HepG2 (cell line): ENCODE data around the gene EVA1A. TPM values are rescaled to one million over a fixed set of nuclear protein-coding genes. Genes with fewer than 3 reads are reported as not detected.

Source experiments
- AHDC1 ChIP-seq: sonication (generic); formaldehyde crosslinking; IDR thresholded peaks from 2 replicates; pipeline ENCODE4 v1.5.1; 2020; ENCODE audit warnings: mild to moderate bottlenecking, missing genetic modification reagents, borderline replicate concordance
- BATF2 ChIP-seq: sonication (generic); formaldehyde crosslinking; IDR thresholded peaks from 2 replicates; pipeline ENCODE4 v1.8.0; 2022; ENCODE audit warnings: mild to moderate bottlenecking, missing genetic modification reagents, moderate library complexity
- CREB1 ChIP-seq, 2 experiments: fragments of 450-650 bp in 1 of 2; IDR thresholded peaks; 2 replicates each; pipeline ENCODE4 v1.6.1; 2016 to 2017; ENCODE audit warnings: control low read depth in 1 of 2, mild to moderate bottlenecking in 1 of 2, missing compliant biosample characterization in 1 of 2, missing genetic modification characterization in 1 of 2
- KLF11 ChIP-seq: IDR thresholded peaks from 2 replicates; pipeline ENCODE4 v1.6.1; 2016; ENCODE audit warnings: missing compliant biosample characterization
- MED1 ChIP-seq: sonication (generic); formaldehyde crosslinking; IDR thresholded peaks from 2 replicates; pipeline ENCODE4 v1.4.0; 2020; ENCODE audit warnings: missing genetic modification reagents
- PCBP1 ChIP-seq: fragments of 200-400 bp; formaldehyde crosslinking; IDR thresholded peaks from 2 replicates; pipeline ENCODE4 v1.6.1; 2017; ENCODE audit warnings: mild to moderate bottlenecking, low read depth, low read length, borderline replicate concordance
- RAD21 ChIP-seq: fragments of 450-650 bp; formaldehyde crosslinking; IDR thresholded peaks from 2 replicates; pipeline ENCODE4 v1.5.0; 2020; ENCODE audit warnings: mild to moderate bottlenecking
- RBM22 ChIP-seq: fragments of 200-400 bp; formaldehyde crosslinking; optimal IDR thresholded peaks from 2 replicates; pipeline ENCODE3; 2017; ENCODE audit warnings: mild to moderate bottlenecking, low read length, moderate library complexity
- SIX1 ChIP-seq: sonication (generic); formaldehyde crosslinking; IDR thresholded peaks from 2 replicates; pipeline ENCODE4 v1.4.0; 2020; ENCODE audit warnings: missing genetic modification reagents, borderline replicate concordance
- STAG1 ChIP-seq: sonication (generic); formaldehyde crosslinking; IDR thresholded peaks from 2 replicates; pipeline ENCODE4 v1.4.0; 2020; ENCODE audit warnings: missing genetic modification reagents
- TIGD3 ChIP-seq: sonication (generic); formaldehyde crosslinking; IDR thresholded peaks from 2 replicates; pipeline ENCODE4 v1.5.1; 2020; ENCODE audit warnings: mild to moderate bottlenecking, missing genetic modification reagents, borderline replicate concordance
- ZBTB1 ChIP-seq: sonication (generic); formaldehyde crosslinking; IDR thresholded peaks from 2 replicates; pipeline ENCODE4 v1.4.0; 2020; ENCODE audit warnings: missing genetic modification reagents, borderline replicate concordance
- ZBTB20 ChIP-seq: sonication (generic); formaldehyde crosslinking; IDR thresholded peaks from 2 replicates; pipeline ENCODE4 v1.8.1; 2023; ENCODE audit warnings: missing genetic modification reagents, low read depth, mild to moderate bottlenecking, borderline replicate concordance
- ZBTB44 ChIP-seq: sonication (generic); formaldehyde crosslinking; IDR thresholded peaks from 2 replicates; pipeline ENCODE4 v1.4.0; 2020; ENCODE audit warnings: missing genetic modification reagents
- ZBTB7A ChIP-seq: sonication (generic); formaldehyde crosslinking; IDR thresholded peaks from 2 replicates; pipeline ENCODE4 v1.8.0; 2022; ENCODE audit warnings: mild to moderate bottlenecking, missing genetic modification reagents
- ZFP82 ChIP-seq: sonication (generic); formaldehyde crosslinking; IDR thresholded peaks from 2 replicates; pipeline ENCODE4 v1.5.1; 2020; ENCODE audit warnings: mild to moderate bottlenecking, missing genetic modification reagents, borderline replicate concordance
- ZNF672 ChIP-seq: sonication (generic); formaldehyde crosslinking; IDR thresholded peaks from 2 replicates; pipeline ENCODE4 v1.8.1; 2022; ENCODE audit warnings: missing genetic modification reagents
- ZNF788 ChIP-seq: sonication (generic); formaldehyde crosslinking; IDR thresholded peaks from 2 replicates; pipeline ENCODE4 v1.5.0; 2020; ENCODE audit warnings: mild to moderate bottlenecking, missing genetic modification reagents, borderline replicate concordance
- ZNF792 ChIP-seq: IDR thresholded peaks from 2 replicates; pipeline ENCODE4 v1.6.1; 2016
- polyA plus RNA-seq, 8 experiments: library from polyadenylated mRNA; depleted of rRNA in 3 of 8; stranded (reverse) in 7 of 8; unstranded in 1 of 8; fragments of >200 nt; fragmentation: Illumina TruSeq in 4 of 8; extraction: Trizol in 4 of 8; gene quantifications; 2 replicates each; pipeline versions ENCODE4 v1.2.1 to v1.2.3, GENCODE V29; 2011 to 2016; ENCODE audit warnings: low read depth in 4 of 8, missing spikeins in 1 of 8, mixed read lengths in 1 of 8; ENCODE audit not compliant: insufficient read depth in 1 of 8
- total RNA-seq, 5 experiments: library from RNA; depleted of rRNA; stranded (reverse); fragments of >200 nt; fragmentation: Illumina TruSeq; extraction: Trizol; gene quantifications; 2 replicates each; pipeline ENCODE4 v1.2.3, GENCODE V29; 2016; ENCODE audit warnings: low read depth in 1 of 5

EVA1A gene
- total and polyA plus RNA-seq, 2 of the 13 experiments (the other 11 are each of a cell fraction or from before 2014, with no cell fraction given), result 57.5 to 57.8 TPM

- TF ChIP-seq MED1 (CRISPR knock-in tag) (no peak; the same call in 1 of the 2 replicates), STAG1 (CRISPR knock-in tag) (peak; percentile 72), ZNF792 (0 out of 2 replicates have a peak, but pooled peaks have one; percentile 21), ZBTB7A (peak; percentile 99), AHDC1 (no peak; the same call in 1 of the 2 replicates), ZNF788 (CRISPR knock-in tag) (no peak; the same call in 1 of the 2 replicates), ZNF672 (no peak), ZBTB44 (CRISPR knock-in tag) (0 out of 2 replicates have a peak, but pooled peaks have one; percentile 79), TIGD3 (CRISPR knock-in tag) (no peak; the same call in 1 of the 2 replicates), ZFP82 (CRISPR knock-in tag) (no peak), RAD21 (CRISPR knock-in tag) (peak; percentile 64), BATF2 (no peak), PCBP1 (no peak), KLF11 (CRISPR knock-in tag) (peak; percentile 75; the same call in 1 of the 2 replicates), RBM22 (peak; percentile 41), CREB1 (IDR thresholded peaks at IDR 0.05) (no peak), CREB1 (CRISPR knock-in tag; IDR thresholded peaks at IDR 0.05) (no peak), ZBTB20 (CRISPR knock-in tag) (peak; percentile 28; the same call in 1 of the 2 replicates), ZBTB1 (CRISPR knock-in tag) (no peak), SIX1 (CRISPR knock-in tag) (no peak)
Observed at GRCh38 chr2:75560022-75560767, 544 bp downstream of the EVA1A start (continued).
